Caki2 (cell line): ENCODE measurements around the gene KLK7. TPM values are rescaled to one million over a fixed set of nuclear protein-coding genes. Genes with fewer than 3 reads are reported as not detected.

Source experiments
- DNase-seq: peaks from one replicate; pipeline ENCODE4 v3.0.0-alpha.2; 2015; ENCODE audit warnings: low read depth
- in situ Hi-C: cut with HindIII; loops from 2 replicates; pipeline ENCODE4 v1.10.0; 2016; ENCODE audit warnings: low sequenced_read_pairs, low pct_unique_long_range_greater_than_20kb, mixed read lengths
- total RNA-seq: library from RNA; depleted of rRNA; stranded (reverse); fragments of >200 nt; shearing (Covaris generic); gene quantifications from 2 replicates; pipeline ENCODE4 v1.2.3, GENCODE V29; 2014; ENCODE audit warnings: low replicate concordance

Gene KLK7
- total RNA-seq, 1 experiment from 2014 or later = not detected

- DNase-seq = peak; percentile 41
- in situ Hi-C loops = no loop called here
Measured at GRCh38 chr19:51016798-51017683, 33.3 kb upstream of the KLK7 start.

DNA sequence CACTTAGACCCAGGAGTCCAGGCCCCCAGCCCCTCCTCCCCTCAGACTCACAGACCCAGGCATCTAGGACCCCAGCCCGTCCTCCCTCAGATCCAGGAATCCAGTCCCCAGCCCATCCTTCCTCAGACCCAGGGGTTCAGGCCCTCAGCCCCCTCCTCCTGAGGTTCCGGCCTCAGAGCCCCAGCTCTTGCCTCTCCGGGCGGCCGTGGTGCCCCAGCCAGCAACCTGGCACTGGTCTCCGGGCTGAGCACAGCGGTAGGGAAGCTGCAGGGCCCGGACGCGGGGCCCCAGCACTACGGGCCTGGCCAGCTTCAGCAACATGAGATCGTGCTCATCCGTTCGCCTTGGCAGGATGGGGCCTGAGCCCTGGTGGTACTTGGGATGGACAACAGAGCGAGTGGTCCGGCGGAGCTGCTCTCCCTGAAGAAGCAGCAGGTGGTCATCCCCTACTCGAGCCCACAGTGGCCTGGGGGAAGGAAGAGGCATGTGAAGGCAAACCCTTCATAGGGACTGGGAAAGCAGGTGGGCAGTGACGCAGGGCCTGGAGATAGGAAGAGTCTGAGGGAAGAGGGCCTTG is 32.1 kb upstream of the KLK7 start:
- DNase-seq = no peak
- in situ Hi-C loops = no loop called here

DNA sequence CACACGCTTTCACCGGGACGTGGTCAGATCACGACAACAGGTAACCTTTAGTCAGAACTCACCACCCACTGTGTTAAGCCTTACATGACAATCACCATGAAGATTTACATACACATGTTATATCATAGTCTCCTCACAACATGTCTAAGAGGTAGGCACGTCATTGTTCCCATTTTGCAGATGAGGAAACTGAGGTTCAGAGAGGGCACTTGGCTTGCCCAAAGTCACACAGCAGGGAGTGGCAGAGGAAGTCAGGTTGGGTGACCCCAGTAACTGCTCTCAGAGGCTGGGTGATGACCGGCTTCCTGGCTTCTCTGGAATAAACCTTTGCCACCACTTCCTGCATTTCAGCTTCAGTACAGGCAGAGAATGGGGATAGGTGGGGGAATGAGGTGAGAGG is 30.5 kb upstream of the KLK7 start:
- no peak for DNase-seq
- in situ Hi-C loops = no loop called here

DNA sequence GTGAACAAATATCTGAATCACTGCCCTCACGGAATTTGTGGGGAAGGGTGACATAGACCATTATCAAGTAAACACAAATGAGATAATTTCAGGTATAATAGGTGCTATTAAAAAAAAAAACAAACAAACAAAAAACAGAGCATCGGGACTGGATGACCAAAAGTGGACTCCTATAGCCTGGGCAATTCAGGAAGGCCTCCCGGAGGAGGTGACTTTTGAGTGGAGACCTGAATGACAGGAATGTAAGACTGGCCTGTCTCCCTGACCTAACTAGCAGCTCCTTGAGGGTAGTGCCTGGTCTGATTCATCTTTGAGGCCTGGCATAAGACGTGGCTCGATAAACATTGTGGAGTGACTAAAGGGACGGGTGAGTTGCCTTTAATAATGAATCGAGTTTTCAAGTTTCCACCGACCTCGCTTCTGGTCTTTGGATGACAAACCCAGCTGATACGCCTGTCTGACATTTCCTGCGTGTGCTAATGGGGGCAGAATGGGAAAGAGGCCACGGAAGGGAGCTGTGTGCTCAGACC is 29.0 kb upstream of the KLK7 start:
- in situ Hi-C loops = no loop called here
- no peak for DNase-seq

- in situ Hi-C loops = no loop called here
Measured at GRCh38 chr19:51010066-51010795, 26.5 kb upstream of the KLK7 start.

DNA sequence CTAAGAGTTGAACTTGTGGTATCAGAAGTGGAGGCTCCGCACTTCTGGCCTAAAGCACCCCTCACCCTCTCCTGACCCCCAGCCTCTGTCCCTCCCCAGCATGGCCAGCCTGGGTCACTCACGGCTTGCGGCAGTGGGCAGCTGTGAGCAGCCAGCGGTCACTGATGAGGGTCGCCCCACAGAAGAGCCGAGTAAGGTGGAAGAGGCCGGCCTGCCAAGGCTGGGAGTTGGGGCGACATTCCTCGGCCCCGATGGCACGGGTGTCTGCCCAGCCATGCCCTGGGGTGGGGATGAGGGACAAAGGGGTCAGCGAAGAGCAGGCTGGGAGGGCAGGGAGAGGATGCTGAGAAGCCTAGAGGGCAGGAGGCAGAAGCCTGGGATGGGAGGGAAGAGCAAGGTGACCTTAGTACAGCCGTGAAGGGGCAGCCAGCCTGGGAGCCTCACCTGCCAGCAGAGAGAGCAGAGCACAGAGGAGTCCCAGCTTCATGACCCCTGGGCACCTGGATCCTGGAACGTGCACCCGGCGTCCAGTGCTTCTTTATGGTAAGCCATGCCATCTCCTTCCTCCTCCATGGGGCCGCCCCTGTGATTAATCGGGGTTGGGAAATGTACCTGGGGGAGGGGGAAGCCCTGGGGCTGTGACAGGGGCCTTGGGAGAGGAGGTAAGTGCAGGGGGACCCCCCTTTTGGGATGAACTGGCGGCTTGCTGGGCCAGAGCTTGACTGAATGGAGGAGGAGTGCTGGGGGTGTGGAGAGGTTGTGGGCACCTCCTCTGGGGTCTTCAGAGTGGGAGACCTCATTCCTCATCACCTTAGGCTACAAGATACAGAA is 25.6 kb upstream of the KLK7 start:
- in situ Hi-C loops = no loop called here
- no peak for DNase-seq

More at GRCh38 chr19:51010066-51010795, 26.5 kb upstream of the KLK7 start:
- no peak for DNase-seq

GRCh38 chr19:51007488-51007887 is 23.8 kb upstream of the KLK7 start:
- DNase-seq = no peak
- in situ Hi-C loops = no loop called here

DNA sequence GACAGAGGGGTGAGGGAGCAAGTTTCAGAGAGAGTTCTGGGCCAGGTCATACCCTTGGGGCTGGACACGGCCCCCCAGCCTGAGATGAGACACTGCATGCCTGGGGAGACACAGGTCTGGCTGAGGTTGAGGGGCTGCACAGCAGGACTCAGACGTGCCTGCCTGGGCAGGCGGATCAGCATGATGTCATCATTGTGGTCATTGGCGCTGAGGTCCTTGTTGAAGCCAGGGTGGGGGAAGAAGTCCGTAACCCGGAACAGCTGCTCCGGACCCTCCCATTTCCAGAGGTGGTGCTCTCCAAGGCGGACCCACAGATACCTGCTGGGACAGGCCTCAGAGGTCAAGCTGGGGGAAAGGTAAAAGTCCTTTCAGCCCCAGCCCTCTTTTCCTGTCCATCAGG is 22.7 kb upstream of the KLK7 start:
- DNase-seq = no peak
- in situ Hi-C loops = no loop called here

- DNase-seq = no peak
- in situ Hi-C loops = no loop called here
Measured at GRCh38 chr19:51005248-51005647, 21.5 kb upstream of the KLK7 start.

DNA sequence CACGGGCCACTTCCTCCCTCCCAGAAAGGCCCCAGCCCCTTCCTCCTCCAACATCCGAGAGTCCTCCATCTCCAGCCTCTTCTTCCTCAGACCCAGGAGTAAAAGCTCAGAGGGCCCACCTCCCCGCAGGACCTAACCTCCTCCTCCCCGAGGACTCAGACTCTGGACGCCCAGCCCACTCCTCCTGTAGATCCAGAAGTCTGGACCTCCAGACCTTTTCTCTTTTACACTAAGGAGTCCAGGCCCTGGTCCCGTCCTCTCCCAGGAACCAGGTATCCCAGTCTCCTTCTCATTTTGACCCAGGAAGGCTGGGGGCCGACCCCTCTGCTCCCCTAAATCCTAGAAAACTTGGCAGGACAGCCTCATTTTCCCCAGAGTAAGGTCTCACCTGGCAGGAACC is 19.6 kb upstream of the KLK7 start:
- in situ Hi-C loops = no loop called here
- no peak for DNase-seq

DNA sequence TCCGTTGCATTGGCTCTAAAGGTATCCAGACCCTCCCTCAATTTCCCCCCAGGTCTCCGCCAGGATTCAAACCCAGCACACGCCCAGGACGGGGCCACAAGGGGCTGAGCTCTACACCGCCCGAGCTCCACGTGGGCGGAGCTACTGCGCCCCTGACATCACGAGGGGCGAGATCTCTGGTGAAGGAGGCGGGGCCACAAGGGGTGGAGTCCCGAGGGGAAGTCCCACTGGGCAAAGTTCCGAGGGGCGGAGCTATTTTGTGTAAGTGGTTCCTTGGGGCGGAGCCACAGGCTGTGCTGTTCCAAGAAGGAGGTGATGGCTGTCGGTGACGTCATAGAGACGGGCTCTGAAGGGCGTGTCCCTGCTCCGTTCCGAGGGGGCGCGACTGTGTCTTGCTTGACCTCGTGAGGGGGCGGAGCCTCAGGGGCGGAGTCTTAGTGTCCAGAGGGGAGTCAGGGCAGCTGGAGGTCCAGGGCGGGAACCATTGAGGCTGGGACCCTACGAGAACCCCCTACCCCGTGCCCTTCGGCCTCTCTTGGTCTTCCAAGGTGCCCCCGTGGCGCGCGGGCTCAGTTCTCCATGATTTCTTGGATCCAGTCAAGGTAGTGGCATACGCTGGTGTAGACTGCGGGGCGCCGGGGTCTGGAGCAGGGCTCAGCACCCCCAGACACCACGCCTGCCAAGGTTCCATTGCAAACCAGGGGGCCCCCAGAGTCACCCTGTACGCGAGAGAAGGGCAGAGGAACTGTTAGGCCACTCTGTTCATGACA is 19.0 kb upstream of the KLK7 start:
- DNase-seq = peak; percentile 98
- in situ Hi-C loops = no loop called here

- in situ Hi-C loops = no loop called here
- DNase-seq = no peak
Measured at GRCh38 chr19:51002089-51002532, 18.4 kb upstream of the KLK7 start.

DNA sequence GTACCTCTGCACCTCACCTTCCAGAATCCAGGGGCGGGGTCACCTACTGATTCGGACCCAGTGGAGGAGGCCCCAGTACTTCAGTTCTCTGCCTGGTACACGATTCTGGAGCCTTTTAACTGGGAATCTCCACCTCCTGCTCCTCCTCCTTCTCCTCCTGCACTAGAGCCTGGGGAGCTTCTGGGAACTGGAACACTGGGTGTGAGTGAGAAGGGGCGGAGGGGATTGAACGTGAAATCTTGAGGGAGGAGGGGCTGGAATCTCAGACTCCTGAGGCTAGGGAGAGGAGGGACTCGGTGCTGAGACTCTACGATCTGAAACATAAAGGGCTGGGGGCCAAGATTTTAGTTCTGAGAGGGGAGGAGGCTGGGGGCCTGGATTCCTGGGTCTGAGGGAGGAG is 17.8 kb upstream of the KLK7 start, which contains the start of gene KLK8:
TSS of gene KLK8 (minus strand) at position 90 of the 400 bp plus-strand sequence. CDS start 437 bp downstream, outside the sequence.
- no peak for DNase-seq
- in situ Hi-C loops = no loop called here

GRCh38 chr19:51000981-51001380 is 17.3 kb upstream of the KLK7 start:
- in situ Hi-C loops = no loop called here

DNA sequence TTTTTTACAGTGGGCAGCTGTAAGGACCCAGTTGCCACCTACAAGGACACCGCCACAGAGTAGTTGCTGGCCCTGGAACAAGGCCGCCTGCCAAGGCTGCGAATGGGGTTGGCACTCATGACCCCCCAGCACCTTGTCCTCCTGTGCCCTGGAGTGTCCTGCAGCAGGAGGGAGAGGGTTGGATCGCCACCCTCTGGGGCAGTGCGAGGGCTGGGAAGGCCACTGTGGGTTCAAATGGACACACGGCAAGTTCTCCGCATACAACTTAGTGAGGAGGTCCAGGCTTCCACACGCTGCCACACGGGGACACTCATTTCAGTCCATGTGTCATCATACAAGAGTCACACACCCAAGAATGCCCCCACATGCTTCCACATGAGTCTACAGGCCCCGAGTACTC is 16.7 kb upstream of the KLK7 start:
- DNase-seq = no peak
- in situ Hi-C loops = no loop called here

More at GRCh38 chr19:51000981-51001380, 17.3 kb upstream of the KLK7 start:
- no peak for DNase-seq

DNA sequence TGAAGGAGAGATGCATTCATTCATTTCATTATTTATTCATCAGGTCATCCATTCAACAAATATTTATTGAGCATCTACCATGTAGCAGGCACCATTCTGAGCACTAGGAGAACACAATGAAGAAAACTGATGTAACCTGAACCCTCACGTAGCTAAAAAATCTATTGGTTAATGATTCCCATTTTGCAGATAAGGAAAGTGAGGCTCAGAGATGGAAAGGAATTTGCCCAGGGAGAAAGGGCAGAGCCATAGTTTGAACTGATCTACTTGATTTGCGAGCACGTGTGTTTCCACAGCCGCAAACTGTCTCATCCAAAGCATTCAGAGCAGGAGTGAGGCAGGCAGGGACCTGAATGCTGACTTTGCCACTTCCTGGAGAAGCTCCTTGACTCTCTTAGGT is 15.0 kb upstream of the KLK7 start:
- no peak for DNase-seq
- in situ Hi-C loops = no loop called here

GRCh38 chr19:50998061-50998460 is 14.3 kb upstream of the KLK7 start:
- DNase-seq = no peak
- in situ Hi-C loops = no loop called here
